Erythroblast (primary cell): ENCODE data around the gene NELL1.

Experiments
- GATA1 ChIP-seq: IDR thresholded peaks from 2 replicates; pipeline ENCODE4 v1.6.1; 2011; ENCODE audit warnings: low read depth, mild to moderate bottlenecking, control low read depth, low read length, moderate library complexity
- POLR2A ChIP-seq: IDR thresholded peaks from 2 replicates; pipeline ENCODE4 v1.6.1; 2011; ENCODE audit warnings: mild to moderate bottlenecking, low read length

DNA sequence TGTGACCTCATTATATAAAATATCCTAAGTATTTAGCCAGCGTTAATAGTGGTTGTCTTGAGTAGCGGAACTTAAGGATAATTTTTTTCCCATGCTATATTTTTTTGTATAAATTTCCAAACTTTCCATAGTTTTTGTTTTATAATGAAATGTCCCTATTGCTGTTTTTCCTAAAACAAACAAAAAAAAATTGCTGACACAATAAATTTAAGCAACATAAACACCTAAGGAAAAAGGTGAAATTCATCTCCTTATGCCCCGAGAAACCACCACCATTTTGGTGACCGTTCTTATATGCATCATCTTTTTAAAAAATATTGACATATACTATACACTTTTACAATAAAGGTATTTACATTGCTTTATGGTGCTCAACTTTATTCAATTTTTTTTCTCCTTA is 814.7 kb downstream of the NELL1 start:
- TF ChIP-seq POLR2A (no peak), GATA1 (no peak)
